Liver (tissue), 9 donors: ENCODE data around the gene COL5A1. TPM values are rescaled to one million over a fixed set of nuclear protein-coding genes. Genes with fewer than 3 reads are reported as not detected.

Experiments used
- DNase-seq: peaks from one replicate; pipeline ENCODE4 v3.0.0-alpha.2; 2017; ENCODE audit warnings: low spot score
- H3K27ac ChIP-seq, 2 donors: one replicate each; pipeline ENCODE4 v1.7.0; 2013; ENCODE audit warnings: inconsistent platforms in 2 of 2, low read length in 2 of 2, control low read depth in 1 of 2, low read depth in 1 of 2, mild to moderate bottlenecking in 1 of 2
- H3K27me3 ChIP-seq, 4 donors: one replicate each; pipeline versions ENCODE4 v1.6.1 to v1.7.0; 2013; ENCODE audit warnings: low read length in 3 of 4, inconsistent platforms in 1 of 4, mild to moderate bottlenecking in 1 of 4, moderate library complexity in 1 of 4; ENCODE audit not compliant: control insufficient read depth in 4 of 4, insufficient read depth in 4 of 4
- H3K36me3 ChIP-seq, 4 donors: one replicate each; pipeline versions ENCODE4 v1.6.1 to v1.7.0; 2013; ENCODE audit warnings: low read length in 3 of 4, mild to moderate bottlenecking in 3 of 4, low read depth in 1 of 4, moderate library complexity in 1 of 4; ENCODE audit not compliant: control insufficient read depth in 4 of 4, insufficient read depth in 3 of 4
- H3K4me1 ChIP-seq, 4 donors: one replicate each; pipeline versions ENCODE4 v1.6.1 to v1.7.0; 2013; ENCODE audit warnings: low read length in 3 of 4, mild to moderate bottlenecking in 3 of 4, moderate library complexity in 1 of 4; ENCODE audit not compliant: control insufficient read depth in 4 of 4, insufficient read depth in 4 of 4
- H3K4me3 ChIP-seq, 3 donors: one replicate each; pipeline versions ENCODE4 v1.6.1 to v1.7.0; 2013; ENCODE audit warnings: low read length in 3 of 3, control low read depth in 1 of 3, low read depth in 1 of 3, mild to moderate bottlenecking in 1 of 3
- H3K9ac ChIP-seq, 2 donors: one replicate each; pipeline ENCODE4 v1.7.0; 2013; ENCODE audit warnings: low read length in 2 of 2, mild to moderate bottlenecking in 2 of 2, moderate library complexity in 2 of 2, control low read depth in 1 of 2, low read depth in 1 of 2
- H3K9me3 ChIP-seq, 4 donors: one replicate each; pipeline versions ENCODE4 v1.6.1 to v1.7.0; 2013; ENCODE audit warnings: low read length in 3 of 4; ENCODE audit not compliant: control insufficient read depth in 4 of 4
- ATF3 ChIP-seq: IDR thresholded peaks from 2 replicates; pipeline ENCODE4 v1.6.1; 2016; ENCODE audit warnings: antibody characterized with exemption
- CTCF ChIP-seq: fragments of 150-350 bp; IDR thresholded peaks from 2 replicates; pipeline ENCODE4 v1.5.1; 2017; ENCODE audit warnings: improper control_type of control experiment, low read depth, low read length; ENCODE audit not compliant: missing input control
- EGR1 ChIP-seq, 2 donors: IDR thresholded peaks; 2 replicates each; pipeline ENCODE4 v1.6.1; 2016 to 2018; ENCODE audit warnings: antibody characterized with exemption in 2 of 2, low read depth in 2 of 2
- FOXA2 ChIP-seq: IDR thresholded peaks from 2 replicates; pipeline ENCODE4 v1.6.1; 2016; ENCODE audit warnings: antibody characterized with exemption
- GABPA ChIP-seq, 2 donors: IDR thresholded peaks in 1 of 2; conservative IDR thresholded peaks in 1 of 2; 2 replicates each; pipeline ENCODE4 v1.6.1; 2016; ENCODE audit warnings: antibody characterized with exemption in 2 of 2, mild to moderate bottlenecking in 1 of 2, moderate library complexity in 1 of 2
- JUND ChIP-seq, 2 donors: IDR thresholded peaks; 2 replicates each; pipeline ENCODE4 v1.6.1; 2016; ENCODE audit warnings: antibody characterized with exemption in 2 of 2
- MAX ChIP-seq: IDR thresholded peaks from 2 replicates; pipeline ENCODE4 v1.6.1; 2016; ENCODE audit warnings: antibody characterized with exemption
- NR2F2 ChIP-seq: IDR thresholded peaks from 2 replicates; pipeline ENCODE4 v1.6.1; 2016; ENCODE audit warnings: antibody characterized with exemption
- RAD21 ChIP-seq, 2 donors: IDR thresholded peaks; 2 replicates each; pipeline ENCODE4 v1.6.1; 2016; ENCODE audit warnings: antibody characterized with exemption in 2 of 2, mild to moderate bottlenecking in 2 of 2
- REST ChIP-seq: IDR thresholded peaks from 2 replicates; pipeline ENCODE4 v1.6.1; 2016; ENCODE audit warnings: antibody characterized with exemption, mild to moderate bottlenecking
- RXRA ChIP-seq, 2 donors: IDR thresholded peaks; 2 replicates each; pipeline ENCODE4 v1.6.1; 2017 to 2018; ENCODE audit warnings: antibody characterized with exemption in 2 of 2, mild to moderate bottlenecking in 1 of 2
- SP1 ChIP-seq: IDR thresholded peaks from 2 replicates; pipeline ENCODE4 v1.6.1; 2018; ENCODE audit warnings: antibody characterized with exemption, mild to moderate bottlenecking
- TAF1 ChIP-seq: conservative IDR thresholded peaks from 2 replicates; pipeline ENCODE4 v1.6.1; 2016; ENCODE audit warnings: antibody characterized with exemption, mild to moderate bottlenecking
- ZBTB33 ChIP-seq: IDR thresholded peaks from 2 replicates; pipeline ENCODE4 v1.6.1; 2016; ENCODE audit warnings: antibody characterized with exemption
- WGBS: extraction: QIAGEN DNeasy Blood & Tissue Kit; methylation state at CpG from one replicate; pipeline ENCODE4 v1.1.7; 2013; 5-methylcytosine and 5-hydroxymethylcytosine counted together
- polyA plus RNA-seq, 2 donors: library from polyadenylated mRNA; stranded (reverse) in 1 of 2; unstranded in 1 of 2; fragments of 200-250 nt in 1 of 2; fragments of >200 nt in 1 of 2; fragmentation: Nextera tagmentation in 1 of 2; extraction: Ambion mirVana in 1 of 2; gene quantifications; one replicate each; pipeline versions ENCODE4 v1.2.1 to v1.2.3, GENCODE V29; 2013 to 2015
- total RNA-seq, 2 donors: library from RNA; depleted of rRNA; stranded (reverse); fragments of >200 nt; gene quantifications; one replicate each; pipeline ENCODE4 v1.2.3, GENCODE V29; 2014
- donor health status: healthy.
- donor health status: healthy.
- donor health status: healthy.
- donor health status: healthy.
- donor health status: healthy.

Gene COL5A1
- total and polyA plus RNA-seq, 4 donors: 0.67 to 15.6 (median 11.2) TPM

GRCh38 chr9:134766587-134766986, 125.0 kb downstream of the COL5A1 start:
- no peak for DNase-seq
- Histone ChIP-seq H3K27ac (no peak overlapping the region), H3K27me3 (peaks cover 0 to 2% (median 0%) of the 10 kb centered on the region in 4 donors), H3K9ac (no peak overlapping the region), H3K36me3 (no peaks in the 10 kb centered on the region), H3K4me3 (no peak overlapping the region), H3K9me3 (no peaks in the 10 kb centered on the region), H3K4me1 (no peaks in the 10 kb centered on the region)
- no peak for TF ChIP-seq CTCF
- no peak for TF ChIP-seq MAX
- no peak for TF ChIP-seq REST
- no peak for TF ChIP-seq ZBTB33
- no peak for TF ChIP-seq SP1
- TF ChIP-seq GABPA (IDR thresholded peaks at IDR 0.05 in 1 of 2, conservative IDR thresholded peaks at IDR 0.05 in 1 of 2): no peak
- no peak for TF ChIP-seq JUND (IDR thresholded peaks at IDR 0.05)
- no peak for TF ChIP-seq ATF3
- no peak for TF ChIP-seq RXRA (IDR thresholded peaks at IDR 0.05)
- no peak for TF ChIP-seq RAD21 (IDR thresholded peaks at IDR 0.05)
- TF ChIP-seq FOXA2: no peak
- TF ChIP-seq EGR1 (IDR thresholded peaks at IDR 0.05; ENCODE audit: low read depth in 2 of 2): no peak
- TF ChIP-seq TAF1: no peak
- no peak for TF ChIP-seq NR2F2
- 48% methylated on average over 8 of the region's 8 CpGs for WGBS

- WGBS: 83% methylated on average over 13 of the region's 13 CpGs
Observed at GRCh38 chr9:134768332-134768708, 126.7 kb downstream of the COL5A1 start.

More at GRCh38 chr9:134768332-134768708, 126.7 kb downstream of the COL5A1 start:
- no peak for DNase-seq
- Histone ChIP-seq H3K4me1 (no peaks in the 10 kb centered on the region), H3K36me3 (no peaks in the 10 kb centered on the region), H3K27ac (no peak overlapping the region), H3K9ac (no peak overlapping the region), H3K27me3 (peaks cover 0 to 2% (median under 1%) of the 10 kb centered on the region in 4 donors), H3K9me3 (no peaks in the 10 kb centered on the region), H3K4me3 (no peak overlapping the region)
- TF ChIP-seq JUND (IDR thresholded peaks at IDR 0.05): no peak
- no peak for TF ChIP-seq GABPA (IDR thresholded peaks at IDR 0.05 in 1 of 2, conservative IDR thresholded peaks at IDR 0.05 in 1 of 2)
- TF ChIP-seq RXRA (IDR thresholded peaks at IDR 0.05): no peak
- no peak for TF ChIP-seq ZBTB33
